Activated CD8-positive, alpha-beta memory T cell treated with anti-CD3 and anti-CD28 coated beads for 1 hour (primary cell): ENCODE data around the gene ADRA2A.

Source experiments
- DNase-seq, 2 donors: peaks; one replicate each; pipeline ENCODE4 v3.0.0-alpha.2; 2020; ENCODE audit warnings: low read depth in 1 of 2; ENCODE audit errors: extremely low read depth in 1 of 2

Gene ADRA2A

DNA sequence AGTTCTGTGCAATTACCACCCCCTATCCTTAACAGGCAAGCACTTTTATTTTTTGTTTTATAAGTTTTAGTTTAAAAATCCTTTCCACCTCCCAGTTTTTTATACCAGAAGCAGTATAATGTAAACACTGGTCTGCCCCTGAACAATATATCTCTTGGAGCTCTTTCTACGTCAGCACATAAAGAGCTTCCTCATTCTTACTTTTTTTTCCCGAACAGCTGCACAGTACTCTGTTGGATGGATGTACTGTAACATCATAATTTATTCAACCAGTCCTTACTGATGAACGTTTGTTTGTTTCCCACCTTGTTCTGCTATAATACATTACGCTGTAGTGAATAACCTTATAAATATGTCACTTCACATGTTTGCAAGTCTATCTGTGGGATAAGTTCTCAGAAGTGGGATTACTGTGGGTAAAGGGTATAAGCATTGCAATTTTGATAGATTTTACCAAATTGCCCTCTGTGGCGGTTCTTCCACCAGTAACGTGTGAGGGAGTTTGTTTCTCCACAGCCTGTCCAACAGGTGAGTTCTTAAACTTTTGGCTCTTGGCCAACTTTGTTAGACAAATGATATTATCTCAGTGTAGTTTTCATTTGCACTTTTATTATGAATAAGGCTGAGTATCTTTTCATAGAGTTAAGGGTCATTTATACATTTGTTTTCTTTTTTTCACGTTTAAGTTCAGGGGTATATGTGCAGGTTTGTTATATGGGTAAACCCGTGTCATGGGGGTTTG, 32.8 kb downstream of the ADRA2A start:
- no peak for DNase-seq

DNA sequence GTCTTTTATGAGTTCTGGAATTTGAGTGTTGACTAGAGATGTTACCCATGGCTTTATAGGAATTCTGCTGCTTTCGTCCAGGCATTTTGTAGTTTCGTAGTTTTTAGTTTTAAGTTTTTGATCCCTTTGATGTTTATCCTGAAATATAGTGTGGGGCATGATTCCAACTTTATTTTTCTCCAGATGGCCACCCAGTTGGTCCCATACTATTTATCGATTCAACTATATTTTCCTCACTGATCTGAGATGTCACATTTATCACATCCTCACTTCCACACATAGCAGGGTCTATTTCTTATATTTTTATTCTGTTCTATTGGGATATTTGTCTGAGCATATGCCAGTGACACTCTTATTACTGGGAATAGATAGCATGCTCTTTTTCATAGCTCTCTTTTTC, 33.9 kb downstream of the ADRA2A start:
- no peak for DNase-seq

DNA sequence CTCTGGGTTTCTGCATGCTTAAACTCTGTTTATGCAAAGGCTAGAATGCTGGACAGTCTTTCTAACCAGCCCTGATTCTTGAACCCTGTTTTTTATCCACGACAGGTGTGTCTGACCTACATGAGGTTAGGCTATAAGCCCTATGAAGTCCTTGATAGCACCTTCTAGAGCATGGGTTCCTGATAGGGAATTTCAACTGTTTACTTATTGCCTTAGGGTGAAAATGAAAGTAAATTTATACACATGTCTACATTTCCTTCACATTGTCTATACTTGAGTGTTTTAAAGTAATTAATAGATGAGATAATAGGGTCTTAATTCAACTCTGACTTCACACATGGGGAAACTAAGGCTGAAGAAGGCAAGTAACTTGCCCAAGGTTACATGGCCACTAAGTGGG, 35.5 kb downstream of the ADRA2A start:
- no peak for DNase-seq

GRCh38 chr10:111113238-111113960, 36.6 kb downstream of the ADRA2A start:
- no peak for DNase-seq

DNA sequence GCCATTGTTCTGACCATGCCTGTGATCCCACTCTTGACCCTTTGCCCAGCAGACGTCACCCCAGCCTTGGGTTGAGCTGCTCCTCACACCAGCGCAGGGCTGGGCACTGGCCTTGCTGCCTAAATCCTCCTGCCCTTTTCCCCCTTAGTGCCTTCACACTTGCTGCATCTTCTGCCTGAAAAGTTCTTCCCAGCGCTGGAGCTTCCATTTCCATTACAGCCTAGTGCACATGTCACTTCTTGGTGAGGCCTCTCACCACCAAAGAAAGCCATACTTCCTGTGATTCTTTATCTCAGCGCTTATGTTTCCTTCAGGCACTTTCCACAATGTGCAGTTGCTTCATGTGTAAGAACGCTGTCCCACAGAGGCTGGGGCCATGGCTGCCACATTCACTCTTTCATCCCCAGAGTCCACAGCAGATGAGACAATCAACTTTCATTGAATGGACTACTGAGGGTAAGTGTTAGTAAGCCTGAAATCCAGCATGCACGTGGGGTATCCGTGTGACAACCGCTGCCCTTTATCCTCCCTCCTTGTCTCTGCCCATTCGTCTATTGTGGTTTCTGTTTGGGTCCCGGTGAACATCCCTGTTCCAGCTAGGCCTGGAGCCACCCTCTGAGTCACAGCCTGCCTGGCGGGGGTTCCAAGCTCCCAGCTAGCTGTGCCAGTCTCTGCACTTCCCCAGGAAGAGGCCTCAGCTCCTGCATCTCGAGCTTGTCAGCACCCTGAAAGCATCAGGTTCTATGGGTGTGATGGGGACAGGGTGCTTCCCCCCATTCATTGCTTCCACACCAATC, 37.3 kb downstream of the ADRA2A start:
- no peak for DNase-seq

DNA sequence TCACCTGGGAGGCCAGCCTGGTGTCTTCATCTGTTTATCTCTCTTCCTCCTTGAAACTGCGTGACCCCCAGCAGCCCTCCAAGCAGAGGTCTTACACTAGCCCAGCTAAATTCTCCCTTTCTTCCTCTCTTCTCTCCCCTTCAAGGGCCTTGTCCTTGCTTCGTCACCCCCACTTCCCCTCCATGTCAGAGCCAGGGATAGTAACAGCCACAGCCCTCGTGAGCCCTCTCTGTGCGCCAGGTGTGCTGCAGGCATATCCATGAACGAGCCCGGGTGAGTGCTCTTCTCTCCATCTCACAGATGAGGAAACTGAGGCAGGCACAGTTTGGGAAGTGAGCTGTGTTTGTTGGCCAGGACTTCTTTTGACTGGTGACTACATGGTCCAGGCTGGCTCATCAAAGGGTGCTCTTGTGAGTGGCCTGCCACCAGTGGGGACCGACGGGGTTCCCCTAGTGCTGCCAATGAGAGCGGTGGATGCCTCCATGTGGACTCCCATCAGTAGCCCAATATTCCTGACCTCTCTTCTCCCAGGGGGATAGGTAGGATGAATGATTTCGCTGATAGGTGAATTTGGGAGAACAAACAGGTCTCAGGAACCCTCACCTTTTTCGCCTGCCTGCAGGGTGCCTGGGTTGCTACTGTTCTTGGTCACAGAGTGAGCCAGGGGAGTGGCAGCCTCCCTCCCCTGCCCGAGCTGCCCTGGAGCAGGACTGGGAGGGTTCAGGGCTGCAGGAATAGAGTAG, 38.1 kb downstream of the ADRA2A start:
- DNase-seq, result no peak

DNA sequence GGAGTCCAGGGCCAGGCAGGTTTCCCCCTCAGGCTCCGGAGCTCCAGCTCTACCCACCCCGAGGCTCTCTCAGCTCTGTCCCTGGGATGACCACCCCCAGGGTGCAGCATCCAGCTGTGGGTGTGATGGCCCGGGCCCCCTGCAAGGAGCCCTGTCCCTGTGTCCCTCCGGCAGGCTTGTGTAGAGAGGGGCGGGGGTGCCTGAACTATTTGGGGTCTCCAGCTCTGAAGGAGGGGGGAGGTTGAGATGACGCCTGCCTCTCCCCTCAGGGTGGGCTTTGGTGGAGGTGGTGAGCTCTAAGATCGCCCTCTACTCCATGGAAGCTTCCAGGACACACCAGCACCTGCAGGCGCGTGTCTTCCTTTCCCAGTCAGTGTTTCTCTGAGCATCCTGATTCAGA, 39.4 kb downstream of the ADRA2A start:
- DNase-seq, result no peak

DNA sequence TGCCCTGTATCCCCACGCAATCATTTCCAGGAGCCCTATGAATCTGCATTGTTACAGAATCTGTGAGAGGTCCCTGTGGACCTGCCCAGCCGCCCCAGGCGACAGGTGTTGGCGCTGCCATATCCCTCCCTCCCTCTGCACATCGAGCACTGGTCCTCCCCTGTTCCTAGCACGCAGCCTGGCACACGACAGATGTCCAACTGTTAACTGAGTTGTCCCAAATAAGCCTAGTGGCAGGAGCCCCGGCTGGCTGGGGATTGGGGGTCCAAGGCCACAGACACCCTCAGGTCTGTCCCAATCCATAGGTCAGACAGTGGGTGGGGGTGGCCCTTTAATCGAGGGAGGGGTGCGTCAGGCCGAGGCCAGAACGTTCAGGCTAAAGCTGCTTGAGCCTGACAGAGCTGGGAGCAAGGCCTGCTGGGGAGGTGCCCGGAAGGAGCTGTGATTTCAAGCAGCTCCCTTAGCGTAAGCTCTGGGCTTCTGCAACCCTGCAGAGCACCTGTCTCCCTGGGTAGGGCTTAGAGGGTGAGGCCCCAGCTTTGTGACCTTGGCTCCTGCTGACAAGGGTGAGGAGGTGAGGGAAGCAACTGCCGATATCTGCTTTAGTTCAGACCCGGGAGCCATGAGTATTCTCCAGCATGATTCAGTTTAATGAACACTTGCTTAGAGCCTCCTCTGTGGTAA, 40.1 kb downstream of the ADRA2A start:
- DNase-seq, result no peak

GRCh38 chr10:111117528-111118277, 40.9 kb downstream of the ADRA2A start:
- DNase-seq, result no peak

DNA sequence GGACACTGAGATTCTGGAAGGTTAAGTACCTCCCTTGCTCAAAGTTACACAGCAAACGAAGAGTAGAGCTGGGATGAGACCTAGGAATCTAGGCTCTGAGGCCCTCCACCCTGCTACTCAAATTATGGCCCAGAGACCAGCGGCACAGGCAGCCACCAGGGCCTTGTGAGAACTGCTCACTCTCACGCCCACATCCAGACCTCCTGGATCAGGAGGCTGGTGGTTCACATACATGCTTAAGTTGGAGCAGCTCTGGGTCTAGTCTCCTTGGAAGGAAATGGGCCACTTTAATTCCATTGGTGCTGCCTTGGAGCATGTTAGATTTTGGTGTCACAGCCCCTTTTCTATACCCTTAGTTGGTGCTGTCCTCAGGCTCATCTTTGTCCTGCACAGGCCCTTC, 41.9 kb downstream of the ADRA2A start:
- DNase-seq, result no peak

GRCh38 chr10:111119637-111120036, 42.8 kb downstream of the ADRA2A start:
- no peak for DNase-seq

- no peak for DNase-seq
These were observed 45.3 kb downstream of the ADRA2A start for GRCh38 chr10:111122127-111122526.

GRCh38 chr10:111123883-111124282, 47.1 kb downstream of the ADRA2A start:
- DNase-seq, result no peak

DNA sequence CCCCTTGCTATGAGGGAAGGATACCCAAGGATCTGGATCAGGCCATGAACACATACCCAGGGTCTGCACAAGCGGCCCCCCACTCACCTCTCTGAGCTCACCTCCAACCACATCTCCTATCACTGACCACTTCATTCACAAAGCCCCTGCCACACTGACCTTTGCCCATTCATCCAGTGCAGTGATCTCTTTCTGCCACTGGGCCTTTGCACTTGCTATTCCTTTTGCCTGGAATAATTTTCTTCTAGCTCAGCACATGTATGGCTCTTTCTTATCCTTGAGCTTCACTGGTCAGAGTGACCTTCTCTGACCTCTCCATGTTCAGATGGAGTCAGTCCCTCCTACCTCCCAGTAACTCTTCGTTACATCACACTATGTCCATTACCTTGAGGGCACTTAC, 48.3 kb downstream of the ADRA2A start:
- no peak for DNase-seq

- no peak for DNase-seq
These were observed 49.2 kb downstream of the ADRA2A start for GRCh38 chr10:111126077-111126476.

GRCh38 chr10:111127081-111127848, 50.4 kb downstream of the ADRA2A start:
- no peak for DNase-seq

DNA sequence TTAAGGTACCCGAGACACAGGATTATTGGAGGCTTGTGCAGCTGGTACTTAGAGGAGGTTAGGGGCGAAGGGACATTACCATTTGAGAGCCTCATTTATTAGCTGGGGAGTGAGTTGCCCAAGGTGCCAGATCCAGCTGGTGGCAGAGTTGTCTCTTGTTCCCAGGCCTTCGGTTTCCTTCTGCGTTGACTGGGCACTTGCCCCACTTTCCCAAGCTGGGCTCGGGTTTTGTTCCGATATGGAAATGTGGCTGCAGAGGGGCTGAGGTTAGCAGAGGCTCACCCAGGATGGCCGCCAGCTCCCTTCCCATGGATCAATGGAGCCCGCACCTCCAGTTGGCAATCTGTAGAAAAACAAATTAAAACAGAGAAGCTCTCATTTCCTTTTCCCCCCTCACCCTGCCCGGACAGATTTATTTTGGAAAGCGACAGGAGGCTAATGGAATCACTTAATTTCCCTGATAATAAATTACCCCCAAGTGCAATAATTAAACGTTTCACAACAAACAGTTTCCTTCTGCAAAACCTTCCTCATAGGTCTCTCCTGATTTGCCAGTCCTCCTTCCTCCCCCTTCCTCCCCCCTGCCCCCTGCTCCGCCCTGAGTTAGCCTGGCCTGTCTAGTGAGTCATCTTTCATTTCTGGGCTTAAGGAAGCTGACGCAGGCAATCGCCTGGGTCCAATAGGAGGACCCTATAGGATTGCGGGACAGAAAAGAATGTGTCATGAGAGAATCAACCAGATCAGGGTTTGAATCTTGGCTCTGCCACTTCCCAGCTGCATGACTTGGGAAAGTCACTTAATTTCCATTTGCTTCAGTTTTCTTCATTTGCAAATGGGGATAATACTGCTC, 51.7 kb downstream of the ADRA2A start:
- no peak for DNase-seq

- DNase-seq, result no peak
These were observed 52.5 kb downstream of the ADRA2A start for GRCh38 chr10:111129363-111129762.
